Measurements from ENCODE around the gene RBPJL. TPM values are rescaled to one million over a fixed set of nuclear protein-coding genes. Genes with fewer than 3 reads are reported as not detected.

RBPJL gene
- total RNA-seq, 1 donor from 2014 or later: not detected

GRCh38 chr20:45288860-45289259 lies 17.8 kb upstream of the RBPJL start:
- H3K27me3 Mint-ChIP-seq: peaks cover 24% of the 10 kb centered on the region
- POLR2A ChIA-PET: no interaction called here
- ATAC-seq (ENCODE audit: low read depth) (no peak), DNase-seq (no peak)
- intact Hi-C loops (cut with micrococcal nuclease): no loop called here
- no peaks in the 10 kb centered on the region for H3K36me3 Mint-ChIP-seq (ENCODE audit: low read depth)
- H3K9me3 Mint-ChIP-seq: no peaks in the 10 kb centered on the region
- peaks cover 18% of the 10 kb centered on the region for H3K4me1 Mint-ChIP-seq
- no peak overlapping the region for H3K4me3 Mint-ChIP-seq
- no peak overlapping the region for H3K27ac Mint-ChIP-seq
- TF ChIP-seq CTCF (IDR thresholded peaks at IDR 0.05): no peak
- CTCF ChIA-PET: no interaction called here

- no peak for TF ChIP-seq CTCF (IDR thresholded peaks at IDR 0.05)
- DNase-seq (no peak), ATAC-seq (ENCODE audit: low read depth) (no peak)
- Mint-ChIP-seq H3K27me3 (peaks cover 23% of the 10 kb centered on the region), H3K4me3 (no peak overlapping the region), H3K27ac (peak overlapping the region; percentile 39), H3K36me3 (ENCODE audit: low read depth) (no peaks in the 10 kb centered on the region), H3K9me3 (no peaks in the 10 kb centered on the region), H3K4me1 (peaks cover 21% of the 10 kb centered on the region)
- ChIA-PET CTCF (interaction anchor here (0.9 to 5.6 kb wide), 15 partner anchors 9 to 605 kb away, joined by 3 to 45 read pairs (median 5); no protein-coding TSS in a partner anchor), POLR2A (no interaction called here)
- intact Hi-C loops (cut with micrococcal nuclease): loop anchor here (5.0 to 10.0 kb wide), 3 partner anchors 153 to 1075 kb away; partner anchors contain the start of genes OSER1 and YWHAB
Measured at GRCh38 chr20:45289942-45290676, 16.5 kb upstream of the RBPJL start.

GRCh38 chr20:45290677-45291355 lies 15.8 kb upstream of the RBPJL start:
- H3K36me3 Mint-ChIP-seq (ENCODE audit: low read depth): no peaks in the 10 kb centered on the region
- DNase-seq (peak; percentile 40), ATAC-seq (ENCODE audit: low read depth) (peak; percentile 61)
- TF ChIP-seq CTCF (IDR thresholded peaks at IDR 0.05): peak; percentile 45
- H3K9me3 Mint-ChIP-seq: no peaks in the 10 kb centered on the region
- ChIA-PET POLR2A (no interaction called here), CTCF (interaction anchor here (0.7 to 5.6 kb wide), 19 partner anchors 8 to 1255 kb away, joined by 3 to 45 read pairs (median 4); no protein-coding TSS in a partner anchor)
- H3K4me3 Mint-ChIP-seq: no peak overlapping the region
- intact Hi-C loops (cut with micrococcal nuclease): loop anchor here (1.0 to 10.0 kb wide), 6 partner anchors 154 to 1076 kb away; partner anchors contain the start of genes OSER1 and YWHAB
- H3K4me1 Mint-ChIP-seq: peaks cover 21% of the 10 kb centered on the region
- peak overlapping the region; percentile 39 for H3K27ac Mint-ChIP-seq
- peaks cover 18% of the 10 kb centered on the region for H3K27me3 Mint-ChIP-seq

GRCh38 chr20:45291526-45291925 lies 15.1 kb upstream of the RBPJL start:
- Mint-ChIP-seq H3K36me3 (ENCODE audit: low read depth) (no peaks in the 10 kb centered on the region), H3K9me3 (no peaks in the 10 kb centered on the region), H3K27ac (no peak overlapping the region), H3K4me3 (no peak overlapping the region), H3K4me1 (peaks cover 21% of the 10 kb centered on the region), H3K27me3 (peaks cover 22% of the 10 kb centered on the region)
- DNase-seq (no peak), ATAC-seq (ENCODE audit: low read depth) (no peak)
- intact Hi-C loops (cut with micrococcal nuclease): loop anchor here (1.0 to 10.0 kb wide), 6 partner anchors 154 to 1077 kb away; partner anchors contain the start of genes OSER1 and YWHAB
- no peak for TF ChIP-seq CTCF (IDR thresholded peaks at IDR 0.05)
- ChIA-PET CTCF (interaction anchor here (0.7 to 5.6 kb wide), 12 partner anchors 12 to 1256 kb away, joined by 3 to 45 read pairs (median 4); no protein-coding TSS in a partner anchor), POLR2A (no interaction called here)

GRCh38 chr20:45292343-45292742 lies 14.3 kb upstream of the RBPJL start:
- peaks cover 22% of the 10 kb centered on the region for H3K27me3 Mint-ChIP-seq
- H3K36me3 Mint-ChIP-seq (ENCODE audit: low read depth): no peaks in the 10 kb centered on the region
- H3K9me3 Mint-ChIP-seq: no peaks in the 10 kb centered on the region
- DNase-seq (no peak), ATAC-seq (ENCODE audit: low read depth) (no peak)
- H3K4me3 Mint-ChIP-seq: no peak overlapping the region
- POLR2A ChIA-PET: no interaction called here
- TF ChIP-seq CTCF (IDR thresholded peaks at IDR 0.05): no peak
- H3K4me1 Mint-ChIP-seq: peaks cover 21% of the 10 kb centered on the region
- CTCF ChIA-PET: interaction anchor here (1.1 to 5.6 kb wide), 10 partner anchors 11 to 479 kb away, joined by 3 to 45 read pairs (median 12); no protein-coding TSS in a partner anchor
- intact Hi-C loops (cut with micrococcal nuclease): loop anchor here (5.0 to 10.0 kb wide), 3 partner anchors 155 to 1078 kb away; partner anchors contain the start of genes OSER1 and YWHAB
- no peak overlapping the region for H3K27ac Mint-ChIP-seq

Data from activated B cell treated with CpG ODN at 0.5 μM for 24 hours (primary cell).